K562 (cell line): Measurements from ENCODE around the gene MACROD2. TPM values are rescaled to one million over a fixed set of nuclear protein-coding genes. Genes with fewer than 3 reads are reported as not detected.

ENCODE experiments used
- ARNT ChIP-seq, 2 experiments: fragments of 450-650 bp; IDR thresholded peaks; 2 replicates each; pipeline ENCODE4 v1.6.1; 2016; ENCODE audit warnings: mild to moderate bottlenecking in 1 of 2
- CBX2 ChIP-seq: fragments of 200-600 bp; sonication (generic); IDR thresholded peaks from one replicate; pipeline ENCODE4 v1.6.1; 2012; ENCODE audit warnings: mild to moderate bottlenecking, low read length, inconsistent platforms; ENCODE audit not compliant: insufficient read depth, poor library complexity, severe bottlenecking
- CSDE1 ChIP-seq, 2 experiments: fragments of 450-650 bp; IDR thresholded peaks; 2 replicates each; pipeline ENCODE4 v1.6.1; 2016; ENCODE audit warnings: mild to moderate bottlenecking in 1 of 2
- L3MBTL2 ChIP-seq: fragments of 450-650 bp; IDR thresholded peaks from 2 replicates; pipeline ENCODE4 v1.6.1; 2016; ENCODE audit warnings: mild to moderate bottlenecking, moderate library complexity
- MGA ChIP-seq: fragments of 450-650 bp; IDR thresholded peaks from 2 replicates; pipeline ENCODE4 v1.6.1; 2016; ENCODE audit warnings: mild to moderate bottlenecking, moderate library complexity
- MTA2 ChIP-seq: fragments of 450-650 bp; IDR thresholded peaks from 2 replicates; pipeline ENCODE4 v1.6.1; 2016; ENCODE audit warnings: low read depth
- ZBTB40 ChIP-seq, 2 experiments: fragments of 450-650 bp in 1 of 2; sonication (generic) in 1 of 2; formaldehyde crosslinking in 1 of 2; IDR thresholded peaks; 2 replicates each; pipeline versions ENCODE4 v1.7.1 to v1.9.0; 2016 to 2022; ENCODE audit warnings: inconsistent platforms in 1 of 2, mild to moderate bottlenecking in 1 of 2, missing genetic modification reagents in 1 of 2
- polyA plus RNA-seq, 8 experiments: library from polyadenylated mRNA; depleted of rRNA in 4 of 8; stranded (reverse) in 5 of 8; unstranded in 3 of 8; fragments of >200 nt; fragmentation: Nextera tagmentation in 2 of 8; fragmentation: Illumina TruSeq in 1 of 8; extraction: Ambion mirVana in 2 of 8; extraction: Trizol in 1 of 8; gene quantifications; 2 replicates each; pipeline versions ENCODE4 v1.2.1 to v1.2.3, GENCODE V29; 2011 to 2014; ENCODE audit warnings: inconsistent platforms in 1 of 8, missing spikeins in 1 of 8
- total RNA-seq, 7 experiments: library from RNA; depleted of rRNA in 6 of 7; stranded (reverse); fragments of >200 nt in 6 of 7; fragmentation: Illumina TruSeq in 2 of 7; extraction: Trizol in 2 of 7; gene quantifications; 2 replicates each; pipeline versions ENCODE4 v1.2.1 to v1.2.3, GENCODE V29; 2011 to 2021; ENCODE audit warnings: low replicate concordance in 1 of 7

Gene MACROD2
- total and polyA plus RNA-seq, 9 of the 15 experiments (the other 6 are each of a cell fraction or from before 2014, with no cell fraction given) = not detected

GRCh38 chr20:16049529-16050093 is 2054.3 kb downstream of the MACROD2 start (continued):
- no peak for TF ChIP-seq MGA
- no peak for TF ChIP-seq L3MBTL2
- TF ChIP-seq MTA2 = no peak
- no peak for TF ChIP-seq ARNT (IDR thresholded peaks at IDR 0.05)
- TF ChIP-seq CBX2 = no peak
- TF ChIP-seq CSDE1 (IDR thresholded peaks at IDR 0.05) = no peak
- no peak for TF ChIP-seq ZBTB40 (IDR thresholded peaks at IDR 0.05)
- no peak for TF ChIP-seq ZBTB40 (CRISPR knock-in tag; IDR thresholded peaks at IDR 0.05)
